ENCODE measurements around the gene GATA5. TPM values are rescaled to one million over a fixed set of nuclear protein-coding genes. Genes with fewer than 3 reads are reported as not detected.

GATA5 gene
- total RNA-seq, 1 experiment from 2014 or later: 0.96 TPM

- Histone ChIP-seq H3K9me2 (ENCODE audit: insufficient read depth) (no peaks in the 10 kb centered on the region), H3K27ac (no peak overlapping the region), H3K4me1 (replicated peaks; ENCODE audit: insufficient read depth) (no peaks in the 10 kb centered on the region), H3K4me3 (no peak overlapping the region), H3K9me3 (ENCODE audit: insufficient read depth, low read depth) (no peaks in the 10 kb centered on the region), H3F3A (ENCODE audit: insufficient read depth, low read depth) (peaks cover 18% of the 10 kb centered on the region), H3K79me2 (ENCODE audit: low read depth) (no peaks in the 10 kb centered on the region), H3K4me2 (no peak overlapping the region), H3K36me3 (ENCODE audit: low read depth) (no peaks in the 10 kb centered on the region), H3K27me3 (ENCODE audit: insufficient read depth, low read depth) (no peaks in the 10 kb centered on the region), H2AFZ (no peak overlapping the region), H4K20me1 (ENCODE audit: insufficient read depth) (no peaks in the 10 kb centered on the region; the same call in 1 of the 2 replicates)
- no peak for TF ChIP-seq CTCF (conservative IDR thresholded peaks at IDR 0.05)
- no peak for TF ChIP-seq EZH2 (IDR thresholded peaks at IDR 0.05; ENCODE audit: low read depth)
- ChIA-PET POLR2A (ENCODE audit: unreplicated experiment) (interaction anchor here (0.6 kb wide), 1 partner anchor 291 kb away, joined by 13 read pairs; no protein-coding TSS in a partner anchor), CTCF (no interaction called here)
- DNase-seq: no peak
- intact Hi-C loops (cut with micrococcal nuclease; ENCODE audit: unreplicated experiment): loop anchor here (2.0 kb wide), 1 partner anchor 113 kb away; no protein-coding TSS in a partner anchor
- no TSS peak for BruUV-seq (replicated peaks)
Measured at GRCh38 chr20:62503401-62504178, 27.8 kb upstream of the GATA5 start.

GRCh38 chr20:62502496-62503095 is 26.8 kb upstream of the GATA5 start:
- H3K27ac ChIP-seq: no peak overlapping the region
- no peak overlapping the region for H3K4me2 ChIP-seq
- H4K20me1 ChIP-seq (ENCODE audit: insufficient read depth): no peaks in the 10 kb centered on the region; the same call in 1 of the 2 replicates
- no peaks in the 10 kb centered on the region for H3K4me1 ChIP-seq (replicated peaks; ENCODE audit: insufficient read depth)
- peaks cover 18% of the 10 kb centered on the region for H3F3A ChIP-seq (ENCODE audit: insufficient read depth, low read depth)
- intact Hi-C loops (cut with micrococcal nuclease; ENCODE audit: unreplicated experiment): loop anchor here (2.0 kb wide), 1 partner anchor 114 kb away; no protein-coding TSS in a partner anchor
- H3K79me2 ChIP-seq (ENCODE audit: low read depth): no peaks in the 10 kb centered on the region
- H3K27me3 ChIP-seq (ENCODE audit: insufficient read depth, low read depth): no peaks in the 10 kb centered on the region
- no peaks in the 10 kb centered on the region for H3K9me3 ChIP-seq (ENCODE audit: insufficient read depth, low read depth)
- ChIA-PET POLR2A (ENCODE audit: unreplicated experiment) (interaction anchor here (0.6 kb wide), 1 partner anchor 292 kb away, joined by 13 read pairs; no protein-coding TSS in a partner anchor), CTCF (interaction anchor here (0.6 to 1.0 kb wide), 2 partner anchors 31 to 38 kb away, joined by 3 to 5 read pairs; no protein-coding TSS in a partner anchor)
- TF ChIP-seq EZH2 (IDR thresholded peaks at IDR 0.05; ENCODE audit: low read depth) (no peak), CTCF (conservative IDR thresholded peaks at IDR 0.05) (no peak)
- H2AFZ ChIP-seq: no peak overlapping the region
- no peaks in the 10 kb centered on the region for H3K36me3 ChIP-seq (ENCODE audit: low read depth)
- BruUV-seq (replicated peaks): no TSS peak
- DNase-seq: no peak
- H3K4me3 ChIP-seq: no peak overlapping the region
- no peaks in the 10 kb centered on the region for H3K9me2 ChIP-seq (ENCODE audit: insufficient read depth)

- ChIA-PET CTCF (interaction anchor here (0.6 to 1.0 kb wide), 2 partner anchors 30 to 38 kb away, joined by 3 to 5 read pairs; no protein-coding TSS in a partner anchor), POLR2A (ENCODE audit: unreplicated experiment) (no interaction called here)
- Histone ChIP-seq H3K36me3 (ENCODE audit: low read depth) (no peaks in the 10 kb centered on the region), H3K4me2 (no peak overlapping the region), H3K4me1 (replicated peaks; ENCODE audit: insufficient read depth) (no peaks in the 10 kb centered on the region), H3K9me2 (ENCODE audit: insufficient read depth) (no peaks in the 10 kb centered on the region), H3K27ac (no peak overlapping the region), H3K9me3 (ENCODE audit: insufficient read depth, low read depth) (no peaks in the 10 kb centered on the region), H4K20me1 (ENCODE audit: insufficient read depth) (no peaks in the 10 kb centered on the region; the same call in 1 of the 2 replicates), H3F3A (ENCODE audit: insufficient read depth, low read depth) (peaks cover 18% of the 10 kb centered on the region), H3K79me2 (ENCODE audit: low read depth) (no peaks in the 10 kb centered on the region), H3K27me3 (ENCODE audit: insufficient read depth, low read depth) (no peaks in the 10 kb centered on the region), H2AFZ (no peak overlapping the region), H3K4me3 (no peak overlapping the region)
- DNase-seq: peak in 1 of 2 experiments; percentile 29
- BruUV-seq (replicated peaks): no TSS peak
- TF ChIP-seq CTCF (conservative IDR thresholded peaks at IDR 0.05): no peak
- no peak for TF ChIP-seq EZH2 (IDR thresholded peaks at IDR 0.05; ENCODE audit: low read depth)
- intact Hi-C loops (cut with micrococcal nuclease; ENCODE audit: unreplicated experiment): loop anchor here (2.0 kb wide), 1 partner anchor 115 kb away; no protein-coding TSS in a partner anchor
Measured at GRCh38 chr20:62501801-62502495, 26.2 kb upstream of the GATA5 start.

All from PC-9 (cell line).